SK-N-SH treated with all-trans-retinoic acid at 6 μM for 48 hours (cell line): Measurements from ENCODE around the gene ZC3H12C.

Experiments
- ATAC-seq: fragments of 200-7000 bp; cut with Tn5 transposase; 3 replicates; pipeline ENCODE4 v1.9.1; 2020; ENCODE audit warnings: mild to moderate bottlenecking, moderate library complexity
- CSDC2 ChIP-seq: fragments of 250-450 bp; sonication (Bioruptor Pico); IDR thresholded peaks from 2 replicates; pipeline ENCODE4 v1.5.0; 2020; ENCODE audit warnings: mild to moderate bottlenecking, moderate library complexity
- GLIS3 ChIP-seq: fragments of 250-450 bp; sonication (Bioruptor Pico); IDR thresholded peaks from 2 replicates; pipeline ENCODE4 v1.5.0; 2020; ENCODE audit warnings: mild to moderate bottlenecking, moderate library complexity
- OSR1 ChIP-seq: fragments of 250-450 bp; sonication (Bioruptor Pico); IDR thresholded peaks from 2 replicates; pipeline ENCODE4 v1.8.0; 2022; ENCODE audit warnings: moderate library complexity, mild to moderate bottlenecking, inconsistent platforms
- RARB ChIP-seq: fragments of 250-450 bp; sonication (Bioruptor Pico); IDR thresholded peaks from 2 replicates; pipeline ENCODE4 v1.8.0; 2021; ENCODE audit warnings: mild to moderate bottlenecking, moderate library complexity
- TCF4 ChIP-seq: fragments of 250-450 bp; sonication (Bioruptor Pico); IDR thresholded peaks from 2 replicates; pipeline ENCODE4 v1.8.0; 2021; ENCODE audit warnings: mild to moderate bottlenecking, moderate library complexity, borderline replicate concordance
- ZC3H10 ChIP-seq: fragments of 250-450 bp; sonication (Bioruptor Pico); IDR thresholded peaks from 2 replicates; pipeline ENCODE4 v1.5.1; 2021; ENCODE audit warnings: mild to moderate bottlenecking, moderate library complexity
- ZFP30 ChIP-seq: fragments of 450-650 bp; formaldehyde crosslinking; IDR thresholded peaks from 2 replicates; pipeline ENCODE4 v1.5.0; 2022; ENCODE audit warnings: mild to moderate bottlenecking, moderate library complexity
- ZNF565 ChIP-seq: fragments of 450-650 bp; formaldehyde crosslinking; conservative IDR thresholded peaks from 2 replicates; pipeline ENCODE4 v1.5.0; 2020; ENCODE audit warnings: low read depth, mild to moderate bottlenecking, moderate library complexity
- ZNF70 ChIP-seq: fragments of 450-650 bp; formaldehyde crosslinking; IDR thresholded peaks from 2 replicates; pipeline ENCODE4 v1.5.0; 2020; ENCODE audit warnings: mild to moderate bottlenecking, moderate library complexity
- ZNF8 ChIP-seq: fragments of 450-650 bp; formaldehyde crosslinking; IDR thresholded peaks from 2 replicates; pipeline ENCODE4 v1.5.0; 2020; ENCODE audit warnings: mild to moderate bottlenecking, moderate library complexity
- TF ChIP-seq, protein P1 (sequence below): fragments of 250-450 bp; sonication (Bioruptor Pico); IDR thresholded peaks from 2 replicates; pipeline ENCODE4 v1.8.0; 2021; ENCODE audit warnings: low read depth, mild to moderate bottlenecking, moderate library complexity, borderline replicate concordance
- TF ChIP-seq, protein P2 (sequence below): fragments of 250-450 bp; sonication (Bioruptor Pico); IDR thresholded peaks from 2 replicates; pipeline ENCODE4 v1.5.0; 2020; ENCODE audit warnings: mild to moderate bottlenecking, moderate library complexity
- TF ChIP-seq, protein P3 (sequence below): fragments of 250-450 bp; sonication (Bioruptor Pico); IDR thresholded peaks from 2 replicates; pipeline ENCODE4 v1.5.1; 2020; ENCODE audit warnings: low read depth, mild to moderate bottlenecking, moderate library complexity
- TF ChIP-seq, protein P4 (sequence below): fragments of 250-450 bp; sonication (Bioruptor Pico); IDR thresholded peaks from 2 replicates; pipeline ENCODE4 v1.5.1; 2021; ENCODE audit warnings: mild to moderate bottlenecking, moderate library complexity
- TF ChIP-seq, protein P5 (sequence below): fragments of 250-450 bp; sonication (Bioruptor Pico); IDR thresholded peaks from 2 replicates; pipeline ENCODE4 v1.8.0; 2020; ENCODE audit warnings: mild to moderate bottlenecking, moderate library complexity, borderline replicate concordance

The ZC3H12C gene

DNA sequence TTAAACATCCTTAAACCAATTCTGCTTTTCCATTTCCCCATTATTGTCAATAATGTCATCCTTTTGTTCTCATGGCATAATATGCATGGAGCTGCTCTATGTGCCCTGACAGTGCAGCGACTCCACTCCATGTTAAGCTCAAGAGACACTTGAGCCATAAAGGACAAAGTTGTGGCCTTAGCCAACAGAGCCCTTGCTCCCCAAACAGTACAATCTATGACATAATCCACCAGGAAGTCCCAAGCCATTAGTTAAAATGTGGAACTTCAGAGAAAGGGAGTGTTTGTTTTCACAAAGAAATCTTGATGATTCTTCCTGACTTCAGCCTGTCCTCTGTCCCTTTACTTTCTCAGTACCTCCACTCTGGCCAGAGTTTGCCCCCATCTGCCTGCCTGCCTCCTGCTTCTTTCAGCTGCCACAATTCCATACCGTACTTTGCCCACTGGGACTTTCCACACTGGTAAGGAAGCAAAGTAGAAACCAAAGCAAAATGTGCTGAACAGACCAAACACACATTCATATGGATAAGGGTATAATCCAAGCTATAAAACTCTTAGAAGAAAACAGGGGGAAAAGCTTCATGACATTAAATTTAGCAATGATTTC is 46.3 kb upstream of the ZC3H12C start (continued):
- TF ChIP-seq, protein P1, sequence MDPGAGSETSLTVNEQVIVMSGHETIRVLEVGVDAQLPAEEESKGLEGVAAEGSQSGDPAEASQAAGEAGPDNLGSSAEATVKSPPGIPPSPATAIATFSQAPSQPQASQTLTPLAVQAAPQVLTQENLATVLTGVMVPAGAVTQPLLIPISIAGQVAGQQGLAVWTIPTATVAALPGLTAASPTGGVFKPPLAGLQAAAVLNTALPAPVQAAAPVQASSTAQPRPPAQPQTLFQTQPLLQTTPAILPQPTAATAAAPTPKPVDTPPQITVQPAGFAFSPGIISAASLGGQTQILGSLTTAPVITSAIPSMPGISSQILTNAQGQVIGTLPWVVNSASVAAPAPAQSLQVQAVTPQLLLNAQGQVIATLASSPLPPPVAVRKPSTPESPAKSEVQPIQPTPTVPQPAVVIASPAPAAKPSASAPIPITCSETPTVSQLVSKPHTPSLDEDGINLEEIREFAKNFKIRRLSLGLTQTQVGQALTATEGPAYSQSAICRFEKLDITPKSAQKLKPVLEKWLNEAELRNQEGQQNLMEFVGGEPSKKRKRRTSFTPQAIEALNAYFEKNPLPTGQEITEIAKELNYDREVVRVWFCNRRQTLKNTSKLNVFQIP (CRISPR knock-in tag), result no peak
- TF ChIP-seq, all 23 proteins: peak for 0

DNA sequence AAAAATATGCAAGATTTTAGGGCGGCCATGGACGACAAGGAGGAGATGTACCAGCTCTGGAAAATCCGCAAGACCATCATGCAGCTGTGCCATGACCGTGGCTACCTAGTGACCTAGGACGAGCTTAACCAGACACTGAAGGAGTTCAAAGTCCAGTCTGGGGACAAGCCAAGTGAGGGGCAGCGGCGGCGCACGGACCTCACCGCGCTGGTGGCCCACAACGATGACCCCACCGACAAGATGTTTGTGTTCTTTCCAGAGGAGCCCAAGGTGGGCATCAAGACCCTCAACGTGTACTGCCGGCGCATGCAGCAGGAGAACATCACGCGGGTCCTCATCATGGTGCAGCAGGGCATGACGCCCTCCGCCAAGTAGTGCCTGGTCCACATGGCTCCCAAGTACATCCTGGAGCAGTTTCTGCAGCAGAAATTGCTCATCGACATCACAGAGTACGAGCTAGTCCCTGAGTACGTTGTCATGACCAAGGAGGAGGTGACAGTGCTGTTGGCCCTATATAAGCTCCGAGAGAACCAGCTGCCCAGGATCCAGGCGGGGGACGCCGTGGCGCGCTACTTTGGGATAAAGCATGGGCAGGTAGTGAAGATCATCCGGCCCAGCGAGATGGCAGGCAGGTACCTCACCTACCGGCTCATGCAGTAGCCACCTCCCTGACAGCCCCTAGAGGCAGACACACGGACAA is 43.5 kb upstream of the ZC3H12C start:
- no peak for ATAC-seq
- TF ChIP-seq, protein P2, sequence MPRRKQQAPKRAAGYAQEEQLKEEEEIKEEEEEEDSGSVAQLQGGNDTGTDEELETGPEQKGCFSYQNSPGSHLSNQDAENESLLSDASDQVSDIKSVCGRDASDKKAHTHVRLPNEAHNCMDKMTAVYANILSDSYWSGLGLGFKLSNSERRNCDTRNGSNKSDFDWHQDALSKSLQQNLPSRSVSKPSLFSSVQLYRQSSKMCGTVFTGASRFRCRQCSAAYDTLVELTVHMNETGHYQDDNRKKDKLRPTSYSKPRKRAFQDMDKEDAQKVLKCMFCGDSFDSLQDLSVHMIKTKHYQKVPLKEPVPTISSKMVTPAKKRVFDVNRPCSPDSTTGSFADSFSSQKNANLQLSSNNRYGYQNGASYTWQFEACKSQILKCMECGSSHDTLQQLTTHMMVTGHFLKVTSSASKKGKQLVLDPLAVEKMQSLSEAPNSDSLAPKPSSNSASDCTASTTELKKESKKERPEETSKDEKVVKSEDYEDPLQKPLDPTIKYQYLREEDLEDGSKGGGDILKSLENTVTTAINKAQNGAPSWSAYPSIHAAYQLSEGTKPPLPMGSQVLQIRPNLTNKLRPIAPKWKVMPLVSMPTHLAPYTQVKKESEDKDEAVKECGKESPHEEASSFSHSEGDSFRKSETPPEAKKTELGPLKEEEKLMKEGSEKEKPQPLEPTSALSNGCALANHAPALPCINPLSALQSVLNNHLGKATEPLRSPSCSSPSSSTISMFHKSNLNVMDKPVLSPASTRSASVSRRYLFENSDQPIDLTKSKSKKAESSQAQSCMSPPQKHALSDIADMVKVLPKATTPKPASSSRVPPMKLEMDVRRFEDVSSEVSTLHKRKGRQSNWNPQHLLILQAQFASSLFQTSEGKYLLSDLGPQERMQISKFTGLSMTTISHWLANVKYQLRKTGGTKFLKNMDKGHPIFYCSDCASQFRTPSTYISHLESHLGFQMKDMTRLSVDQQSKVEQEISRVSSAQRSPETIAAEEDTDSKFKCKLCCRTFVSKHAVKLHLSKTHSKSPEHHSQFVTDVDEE (CRISPR knock-in tag), result no peak

DNA sequence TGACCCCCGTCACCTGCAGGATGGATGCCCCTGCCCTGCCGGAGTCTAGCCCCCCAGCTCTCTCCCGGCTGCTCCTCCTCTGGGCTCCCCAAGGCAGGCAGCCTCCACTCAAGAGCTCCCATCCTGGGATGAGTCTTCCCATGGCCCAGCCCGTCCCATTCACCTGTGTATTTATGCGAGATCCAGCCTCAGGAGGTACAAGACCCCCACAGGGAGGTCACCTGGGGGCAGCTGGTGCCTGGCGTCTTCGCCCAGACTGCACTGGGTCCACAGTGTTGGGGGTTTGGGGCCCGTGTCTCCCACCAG is 43.0 kb upstream of the ZC3H12C start:
- ATAC-seq, result no peak
- TF ChIP-seq OSR1 (CRISPR knock-in tag) (no peak), GLIS3 (CRISPR knock-in tag) (no peak), ZC3H10 (CRISPR knock-in tag) (no peak), CSDC2 (CRISPR knock-in tag) (no peak), ZNF8 (CRISPR knock-in tag) (no peak), ZNF70 (no peak), ZNF565 (CRISPR knock-in tag) (no peak), RARB (no peak), TCF4 (CRISPR knock-in tag) (no peak), ZFP30 (CRISPR knock-in tag) (no peak)
- TF ChIP-seq, protein P2 (CRISPR knock-in tag), result no peak
- TF ChIP-seq, protein P3, sequence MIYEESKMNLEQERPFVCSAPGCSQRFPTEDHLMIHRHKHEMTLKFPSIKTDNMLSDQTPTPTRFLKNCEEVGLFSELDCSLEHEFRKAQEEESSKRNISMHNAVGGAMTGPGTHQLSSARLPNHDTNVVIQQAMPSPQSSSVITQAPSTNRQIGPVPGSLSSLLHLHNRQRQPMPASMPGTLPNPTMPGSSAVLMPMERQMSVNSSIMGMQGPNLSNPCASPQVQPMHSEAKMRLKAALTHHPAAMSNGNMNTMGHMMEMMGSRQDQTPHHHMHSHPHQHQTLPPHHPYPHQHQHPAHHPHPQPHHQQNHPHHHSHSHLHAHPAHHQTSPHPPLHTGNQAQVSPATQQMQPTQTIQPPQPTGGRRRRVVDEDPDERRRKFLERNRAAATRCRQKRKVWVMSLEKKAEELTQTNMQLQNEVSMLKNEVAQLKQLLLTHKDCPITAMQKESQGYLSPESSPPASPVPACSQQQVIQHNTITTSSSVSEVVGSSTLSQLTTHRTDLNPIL (CRISPR knock-in tag), result no peak
- TF ChIP-seq, protein P1 (CRISPR knock-in tag), result no peak
- TF ChIP-seq, protein P4, sequence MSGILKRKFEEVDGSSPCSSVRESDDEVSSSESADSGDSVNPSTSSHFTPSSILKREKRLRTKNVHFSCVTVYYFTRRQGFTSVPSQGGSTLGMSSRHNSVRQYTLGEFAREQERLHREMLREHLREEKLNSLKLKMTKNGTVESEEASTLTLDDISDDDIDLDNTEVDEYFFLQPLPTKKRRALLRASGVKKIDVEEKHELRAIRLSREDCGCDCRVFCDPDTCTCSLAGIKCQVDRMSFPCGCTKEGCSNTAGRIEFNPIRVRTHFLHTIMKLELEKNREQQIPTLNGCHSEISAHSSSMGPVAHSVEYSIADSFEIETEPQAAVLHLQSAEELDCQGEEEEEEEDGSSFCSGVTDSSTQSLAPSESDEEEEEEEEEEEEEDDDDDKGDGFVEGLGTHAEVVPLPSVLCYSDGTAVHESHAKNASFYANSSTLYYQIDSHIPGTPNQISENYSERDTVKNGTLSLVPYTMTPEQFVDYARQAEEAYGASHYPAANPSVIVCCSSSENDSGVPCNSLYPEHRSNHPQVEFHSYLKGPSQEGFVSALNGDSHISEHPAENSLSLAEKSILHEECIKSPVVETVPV (CRISPR knock-in tag), result no peak
- TF ChIP-seq, protein P5, sequence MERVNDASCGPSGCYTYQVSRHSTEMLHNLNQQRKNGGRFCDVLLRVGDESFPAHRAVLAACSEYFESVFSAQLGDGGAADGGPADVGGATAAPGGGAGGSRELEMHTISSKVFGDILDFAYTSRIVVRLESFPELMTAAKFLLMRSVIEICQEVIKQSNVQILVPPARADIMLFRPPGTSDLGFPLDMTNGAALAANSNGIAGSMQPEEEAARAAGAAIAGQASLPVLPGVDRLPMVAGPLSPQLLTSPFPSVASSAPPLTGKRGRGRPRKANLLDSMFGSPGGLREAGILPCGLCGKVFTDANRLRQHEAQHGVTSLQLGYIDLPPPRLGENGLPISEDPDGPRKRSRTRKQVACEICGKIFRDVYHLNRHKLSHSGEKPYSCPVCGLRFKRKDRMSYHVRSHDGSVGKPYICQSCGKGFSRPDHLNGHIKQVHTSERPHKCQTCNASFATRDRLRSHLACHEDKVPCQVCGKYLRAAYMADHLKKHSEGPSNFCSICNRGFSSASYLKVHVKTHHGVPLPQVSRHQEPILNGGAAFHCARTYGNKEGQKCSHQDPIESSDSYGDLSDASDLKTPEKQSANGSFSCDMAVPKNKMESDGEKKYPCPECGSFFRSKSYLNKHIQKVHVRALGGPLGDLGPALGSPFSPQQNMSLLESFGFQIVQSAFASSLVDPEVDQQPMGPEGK (CRISPR knock-in tag), result no peak
